NCI-H1417 (cell line): ENCODE measurements around the gene RHBDD1.
A peak's percentile ranks its signal among the peaks of the same experiment; 100 is the strongest.

Source experiments
- DNase-seq, 3 experiments: peaks; one replicate each; lab custom pipeline; 2025; lab: John Stamatoyannopoulos, UW

Gene RHBDD1

DNA sequence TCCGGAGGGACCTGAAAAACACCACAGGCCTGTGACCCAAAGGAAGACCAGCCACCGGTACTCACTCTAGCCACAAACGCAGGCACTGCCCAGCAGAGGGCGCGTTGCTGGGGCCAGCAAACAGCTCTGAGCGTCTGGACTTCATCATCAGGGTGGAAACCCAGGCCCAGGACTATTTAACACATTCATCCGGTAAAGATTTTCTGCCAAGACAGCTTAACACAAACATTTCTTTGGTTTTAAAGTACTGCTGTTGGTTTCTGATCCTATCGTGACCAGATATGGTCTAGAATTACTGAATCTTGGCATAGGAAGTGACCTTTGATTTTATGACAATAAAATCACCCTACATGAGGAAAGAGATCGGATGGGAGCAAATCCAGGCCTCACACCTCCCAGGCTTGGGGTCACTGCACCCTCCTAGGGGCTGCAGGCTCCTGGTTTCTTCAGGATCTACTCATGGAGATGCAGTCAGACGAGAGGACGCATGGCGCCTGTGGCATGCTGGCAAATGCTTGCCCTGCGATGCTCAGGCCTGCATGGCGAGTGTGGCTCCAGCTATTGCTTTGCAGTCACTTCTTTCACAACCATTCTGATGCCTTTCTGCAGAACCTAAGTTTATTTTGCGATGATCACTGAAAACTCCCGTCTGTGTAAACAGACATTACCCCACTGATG lies 197.8 kb downstream of the RHBDD1 start:
- DNase-seq, result peak in 2 of 3 experiments; percentile 5 to 10

- DNase-seq, result peak in 2 of 3 experiments; percentile 19 to 52
Measured at GRCh38 chr2:227035711-227036367, 200.0 kb downstream of the RHBDD1 start.

- DNase-seq, result peak in 2 of 3 experiments; percentile 45 to 80
Measured at GRCh38 chr2:227036527-227036926, 200.7 kb downstream of the RHBDD1 start.

DNA sequence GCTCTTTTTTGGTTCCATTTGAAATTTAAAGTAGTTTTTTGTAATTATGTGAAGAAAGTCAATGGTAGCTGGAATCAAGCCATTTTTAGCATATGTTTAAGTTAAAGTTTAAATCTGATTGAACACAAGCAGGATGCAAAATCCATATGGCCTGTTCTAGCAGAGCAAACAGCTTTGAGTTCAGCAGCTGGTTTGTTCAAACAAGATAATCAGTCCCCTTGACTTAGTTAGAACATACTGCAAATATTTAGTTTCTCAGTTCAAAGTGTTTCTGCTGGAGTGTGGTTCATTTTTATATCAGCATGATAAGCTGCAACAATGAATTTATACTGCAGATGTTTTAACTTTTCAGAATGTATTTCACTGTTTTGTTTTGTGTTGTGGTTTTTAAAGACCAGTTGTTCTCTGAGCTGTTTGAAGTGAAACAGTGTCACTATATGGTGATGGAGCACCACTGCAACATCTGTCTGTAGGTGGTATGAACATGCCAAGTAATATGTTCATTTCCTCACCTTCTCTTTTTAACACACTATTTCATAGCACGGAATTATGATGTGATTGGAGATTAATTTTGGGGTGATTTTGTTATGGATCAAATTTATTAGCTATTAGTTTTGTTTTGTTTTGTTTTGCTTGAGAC lies 202.8 kb downstream of the RHBDD1 start:
- DNase-seq, result peak in 1 of 3 experiments; percentile 27

GRCh38 chr2:227043981-227044380 lies 208.1 kb downstream of the RHBDD1 start:
- DNase-seq, result no peak
